ENCODE measurements around the gene CEPT1.

- TF ChIP-seq, protein P1, sequence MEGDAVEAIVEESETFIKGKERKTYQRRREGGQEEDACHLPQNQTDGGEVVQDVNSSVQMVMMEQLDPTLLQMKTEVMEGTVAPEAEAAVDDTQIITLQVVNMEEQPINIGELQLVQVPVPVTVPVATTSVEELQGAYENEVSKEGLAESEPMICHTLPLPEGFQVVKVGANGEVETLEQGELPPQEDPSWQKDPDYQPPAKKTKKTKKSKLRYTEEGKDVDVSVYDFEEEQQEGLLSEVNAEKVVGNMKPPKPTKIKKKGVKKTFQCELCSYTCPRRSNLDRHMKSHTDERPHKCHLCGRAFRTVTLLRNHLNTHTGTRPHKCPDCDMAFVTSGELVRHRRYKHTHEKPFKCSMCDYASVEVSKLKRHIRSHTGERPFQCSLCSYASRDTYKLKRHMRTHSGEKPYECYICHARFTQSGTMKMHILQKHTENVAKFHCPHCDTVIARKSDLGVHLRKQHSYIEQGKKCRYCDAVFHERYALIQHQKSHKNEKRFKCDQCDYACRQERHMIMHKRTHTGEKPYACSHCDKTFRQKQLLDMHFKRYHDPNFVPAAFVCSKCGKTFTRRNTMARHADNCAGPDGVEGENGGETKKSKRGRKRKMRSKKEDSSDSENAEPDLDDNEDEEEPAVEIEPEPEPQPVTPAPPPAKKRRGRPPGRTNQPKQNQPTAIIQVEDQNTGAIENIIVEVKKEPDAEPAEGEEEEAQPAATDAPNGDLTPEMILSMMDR (IDR thresholded peaks at IDR 0.05 in 8 of 11, conservative IDR thresholded peaks at IDR 0.05 in 3 of 11): no peak
- TF ChIP-seq POLR2AphosphoS5 (IDR thresholded peaks at IDR 0.05) (no peak), POLR2A (IDR thresholded peaks at IDR 0.05) (no peak)
These were observed 1.5 kb downstream of the CEPT1 start for GRCh38 chr1:111141245-111142220.
